HEK293 (cell line): ENCODE data around the gene EIF4E1B.

Source experiments
- GFI1B ChIP-seq: fragments of 450-650 bp; formaldehyde crosslinking; IDR thresholded peaks from 2 replicates; pipeline ENCODE4 v1.5.1; 2016; ENCODE audit warnings: missing biosample characterization, missing genetic modification characterization
- TF ChIP-seq, protein P1 (sequence below): fragments of 450-650 bp; formaldehyde crosslinking; IDR thresholded peaks from 2 replicates; pipeline ENCODE4 v1.5.1; 2016; ENCODE audit warnings: missing biosample characterization, missing genetic modification characterization
- TF ChIP-seq, protein P2 (sequence below): sonication (generic); formaldehyde crosslinking; IDR thresholded peaks from 2 replicates; pipeline ENCODE4 v1.8.1; 2022; ENCODE audit warnings: mild to moderate bottlenecking, moderate library complexity, missing genetic modification reagents

DNA sequence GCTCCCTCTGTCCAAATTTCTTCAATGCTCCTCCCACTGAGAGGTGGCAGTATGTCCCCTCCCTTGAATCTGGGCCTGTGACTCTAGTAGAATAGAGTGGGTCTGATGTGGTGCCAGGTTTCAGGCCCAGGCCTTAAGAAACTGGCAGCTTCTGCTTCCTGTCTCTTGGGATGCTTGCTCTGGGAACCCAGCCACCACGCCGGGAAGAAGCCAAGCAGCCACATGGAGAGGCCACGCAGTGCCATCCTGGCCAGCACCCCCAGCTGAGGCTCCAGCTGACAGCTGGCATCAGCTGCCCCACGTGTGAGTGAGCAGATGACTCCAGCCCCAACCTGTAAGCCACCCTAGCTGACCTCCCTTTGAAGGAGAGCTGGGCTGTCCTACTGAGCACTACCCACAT is 9.5 kb downstream of the EIF4E1B start:
- TF ChIP-seq, protein P1, sequence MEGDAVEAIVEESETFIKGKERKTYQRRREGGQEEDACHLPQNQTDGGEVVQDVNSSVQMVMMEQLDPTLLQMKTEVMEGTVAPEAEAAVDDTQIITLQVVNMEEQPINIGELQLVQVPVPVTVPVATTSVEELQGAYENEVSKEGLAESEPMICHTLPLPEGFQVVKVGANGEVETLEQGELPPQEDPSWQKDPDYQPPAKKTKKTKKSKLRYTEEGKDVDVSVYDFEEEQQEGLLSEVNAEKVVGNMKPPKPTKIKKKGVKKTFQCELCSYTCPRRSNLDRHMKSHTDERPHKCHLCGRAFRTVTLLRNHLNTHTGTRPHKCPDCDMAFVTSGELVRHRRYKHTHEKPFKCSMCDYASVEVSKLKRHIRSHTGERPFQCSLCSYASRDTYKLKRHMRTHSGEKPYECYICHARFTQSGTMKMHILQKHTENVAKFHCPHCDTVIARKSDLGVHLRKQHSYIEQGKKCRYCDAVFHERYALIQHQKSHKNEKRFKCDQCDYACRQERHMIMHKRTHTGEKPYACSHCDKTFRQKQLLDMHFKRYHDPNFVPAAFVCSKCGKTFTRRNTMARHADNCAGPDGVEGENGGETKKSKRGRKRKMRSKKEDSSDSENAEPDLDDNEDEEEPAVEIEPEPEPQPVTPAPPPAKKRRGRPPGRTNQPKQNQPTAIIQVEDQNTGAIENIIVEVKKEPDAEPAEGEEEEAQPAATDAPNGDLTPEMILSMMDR (tag by site-specific recombination), result no peak
- TF ChIP-seq, protein P2, sequence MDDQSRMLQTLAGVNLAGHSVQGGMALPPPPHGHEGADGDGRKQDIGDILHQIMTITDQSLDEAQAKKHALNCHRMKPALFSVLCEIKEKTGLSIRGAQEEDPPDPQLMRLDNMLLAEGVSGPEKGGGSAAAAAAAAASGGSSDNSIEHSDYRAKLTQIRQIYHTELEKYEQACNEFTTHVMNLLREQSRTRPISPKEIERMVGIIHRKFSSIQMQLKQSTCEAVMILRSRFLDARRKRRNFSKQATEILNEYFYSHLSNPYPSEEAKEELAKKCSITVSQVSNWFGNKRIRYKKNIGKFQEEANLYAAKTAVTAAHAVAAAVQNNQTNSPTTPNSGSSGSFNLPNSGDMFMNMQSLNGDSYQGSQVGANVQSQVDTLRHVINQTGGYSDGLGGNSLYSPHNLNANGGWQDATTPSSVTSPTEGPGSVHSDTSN, result no peak
- TF ChIP-seq GFI1B (tag by site-specific recombination), result no peak
